GM06990 (cell line): ENCODE data around the gene MAGI2.

Experiments
- DNase-seq: peaks from one replicate; pipeline ENCODE4 v3.0.0-alpha.2; 2011; ENCODE audit not compliant: insufficient read length; ENCODE audit errors: extremely low read depth
- H3K27me3 ChIP-seq: replicated peaks from 2 replicates; pipeline ENCODE4 v1.6.0; 2011; ENCODE audit warnings: low read length; ENCODE audit not compliant: control insufficient read depth, insufficient read depth
- H3K36me3 ChIP-seq: 2 replicates; pipeline ENCODE4 v1.5.1; 2011; ENCODE audit warnings: low read length; ENCODE audit not compliant: control insufficient read depth, insufficient read depth
- H3K4me3 ChIP-seq: replicated peaks from 2 replicates; pipeline ENCODE4 v1.5.1; 2011; ENCODE audit warnings: low read depth, mild to moderate bottlenecking, control low read depth, low read length
- CTCF ChIP-seq: IDR thresholded peaks from 2 replicates; pipeline ENCODE4 v1.5.1; 2011; ENCODE audit warnings: low read length, control low read depth, mild to moderate bottlenecking, inconsistent platforms; ENCODE audit not compliant: insufficient read depth, poor library complexity, severe bottlenecking

MAGI2 gene

GRCh38 chr7:79093421-79093820, 360.0 kb downstream of the MAGI2 start:
- Histone ChIP-seq H3K4me3 (no peak overlapping the region), H3K27me3 (no peaks in the 10 kb centered on the region; the same call in 1 of the 2 replicates), H3K36me3 (no peaks in the 10 kb centered on the region)
- no peak for TF ChIP-seq CTCF
- DNase-seq, result no peak

GRCh38 chr7:79091661-79092060, 361.8 kb downstream of the MAGI2 start:
- Histone ChIP-seq H3K27me3 (no peaks in the 10 kb centered on the region; the same call in 1 of the 2 replicates), H3K4me3 (no peak overlapping the region), H3K36me3 (no peaks in the 10 kb centered on the region)
- DNase-seq, result no peak
- no peak for TF ChIP-seq CTCF

- no peak for TF ChIP-seq CTCF
- DNase-seq, result no peak
- Histone ChIP-seq H3K4me3 (no peak overlapping the region), H3K36me3 (no peaks in the 10 kb centered on the region), H3K27me3 (no peaks in the 10 kb centered on the region; the same call in 1 of the 2 replicates)
Measured at GRCh38 chr7:79091011-79091410, 362.5 kb downstream of the MAGI2 start.

GRCh38 chr7:79090543-79090942, 362.9 kb downstream of the MAGI2 start:
- DNase-seq, result no peak
- Histone ChIP-seq H3K36me3 (no peaks in the 10 kb centered on the region), H3K4me3 (no peak overlapping the region), H3K27me3 (no peaks in the 10 kb centered on the region)
- no peak for TF ChIP-seq CTCF

GRCh38 chr7:79084423-79084822, 369.0 kb downstream of the MAGI2 start:
- H3K4me3 ChIP-seq, result no peak overlapping the region
- TF ChIP-seq CTCF, result no peak
- no peak for DNase-seq
- H3K36me3 ChIP-seq, result no peaks in the 10 kb centered on the region
- no peaks in the 10 kb centered on the region for H3K27me3 ChIP-seq

- no peaks in the 10 kb centered on the region for H3K36me3 ChIP-seq
- no peak overlapping the region for H3K4me3 ChIP-seq
- H3K27me3 ChIP-seq, result no peaks in the 10 kb centered on the region
- TF ChIP-seq CTCF, result no peak
- DNase-seq, result no peak
Measured at GRCh38 chr7:79079919-79080554, 373.4 kb downstream of the MAGI2 start.
